LNCaP clone FGC (cell line): ENCODE data around the gene CACNG4.

Experiments
- DNase-seq: peaks from one replicate; pipeline ENCODE4 v3.0.0-alpha.2; 2011; ENCODE audit warnings: low read depth
- H3K4me3 ChIP-seq: 2 replicates; pipeline ENCODE4 v1.5.1; 2011; ENCODE audit warnings: mild to moderate bottlenecking, low read depth, low read length, control low read depth
- CTCF ChIP-seq: IDR thresholded peaks from 2 replicates; pipeline ENCODE4 v1.5.1; 2012; ENCODE audit warnings: mild to moderate bottlenecking; ENCODE audit not compliant: control insufficient read depth, insufficient read depth; ENCODE audit errors: extremely low read depth

CACNG4 gene

GRCh38 chr17:67024736-67025135 is 60.2 kb downstream of the CACNG4 start:
- no peak overlapping the region for H3K4me3 ChIP-seq
- no peak for TF ChIP-seq CTCF
- no peak for DNase-seq

- TF ChIP-seq CTCF, result no peak
- no peak for DNase-seq
- H3K4me3 ChIP-seq, result no peak overlapping the region
Measured at GRCh38 chr17:67025216-67025792, 60.8 kb downstream of the CACNG4 start.

DNA sequence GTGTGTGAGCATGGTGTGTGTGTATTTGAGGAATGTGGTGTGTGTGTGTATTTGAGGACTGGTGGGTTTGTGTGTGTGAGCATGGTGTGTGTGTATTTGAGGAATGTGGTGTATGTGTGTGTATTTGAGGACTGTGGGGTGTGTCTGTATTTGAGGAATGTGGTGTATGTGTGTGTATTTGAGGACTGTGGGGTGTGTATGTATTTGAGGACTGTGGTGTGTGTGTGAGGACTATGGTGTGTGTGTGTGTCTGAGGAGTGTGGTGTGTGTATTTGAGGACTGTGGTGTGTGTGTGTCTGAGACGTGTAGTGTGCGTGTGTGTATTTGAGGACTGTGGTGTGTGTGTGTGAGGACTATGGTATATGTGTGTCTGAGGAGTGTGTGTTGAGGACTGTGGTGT is 61.8 kb downstream of the CACNG4 start:
- no peak overlapping the region for H3K4me3 ChIP-seq
- no peak for DNase-seq
- no peak for TF ChIP-seq CTCF

DNA sequence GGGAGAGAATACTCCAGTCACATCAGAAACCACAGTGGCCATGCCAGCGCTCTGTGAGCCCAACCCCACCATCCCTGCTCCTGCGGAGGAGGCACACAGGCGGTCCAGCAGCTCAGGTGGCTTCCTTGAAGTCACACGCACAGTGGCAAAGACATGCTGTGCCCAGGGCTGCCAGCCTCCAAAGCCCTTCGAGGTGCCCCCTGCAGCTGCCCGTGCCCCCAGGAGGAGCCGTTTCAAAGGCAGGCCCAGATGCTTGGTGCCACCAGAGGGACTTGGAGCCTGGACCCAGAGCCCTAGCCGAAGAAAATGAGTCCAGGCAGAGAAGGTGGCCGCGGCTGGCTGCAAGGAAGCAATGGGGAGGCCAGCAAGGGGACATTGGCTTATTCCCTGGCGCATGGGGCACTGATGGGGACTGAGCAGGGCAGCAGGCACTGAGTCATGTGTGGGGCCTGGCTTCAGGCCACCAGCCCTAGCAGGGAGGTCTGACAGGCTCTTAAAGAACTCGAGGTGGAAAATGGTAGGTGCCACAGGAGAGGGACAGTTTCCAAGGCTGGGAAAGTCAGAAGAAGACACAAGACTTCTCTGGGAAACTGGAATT is 62.6 kb downstream of the CACNG4 start:
- no peak for DNase-seq
- no peak for TF ChIP-seq CTCF

GRCh38 chr17:67030641-67031040 is 66.1 kb downstream of the CACNG4 start:
- TF ChIP-seq CTCF, result no peak
- H3K4me3 ChIP-seq, result no peak overlapping the region
- DNase-seq, result no peak

More for the DNA sequence above, 62.6 kb downstream of the CACNG4 start:
- H3K4me3 ChIP-seq, result no peak overlapping the region

- H3K4me3 ChIP-seq, result no peak overlapping the region
- DNase-seq, result no peak
- TF ChIP-seq CTCF, result no peak
Measured at GRCh38 chr17:67032382-67032781, 67.9 kb downstream of the CACNG4 start.

- DNase-seq, result no peak
- TF ChIP-seq CTCF, result no peak
- no peak overlapping the region for H3K4me3 ChIP-seq
Measured at GRCh38 chr17:67032985-67033384, 68.5 kb downstream of the CACNG4 start.
